SH-SY5Y (cell line): ENCODE data around the gene ARHGAP35.

Experiments
- GATA2 ChIP-seq: IDR thresholded peaks from 2 replicates; pipeline ENCODE4 v1.6.1; 2011; ENCODE audit warnings: mild to moderate bottlenecking, low read depth, low read length
- GATA3 ChIP-seq: IDR thresholded peaks from 2 replicates; pipeline ENCODE4 v1.6.1; 2011; ENCODE audit warnings: low read depth, mild to moderate bottlenecking, low read length, moderate library complexity

ARHGAP35 gene

DNA sequence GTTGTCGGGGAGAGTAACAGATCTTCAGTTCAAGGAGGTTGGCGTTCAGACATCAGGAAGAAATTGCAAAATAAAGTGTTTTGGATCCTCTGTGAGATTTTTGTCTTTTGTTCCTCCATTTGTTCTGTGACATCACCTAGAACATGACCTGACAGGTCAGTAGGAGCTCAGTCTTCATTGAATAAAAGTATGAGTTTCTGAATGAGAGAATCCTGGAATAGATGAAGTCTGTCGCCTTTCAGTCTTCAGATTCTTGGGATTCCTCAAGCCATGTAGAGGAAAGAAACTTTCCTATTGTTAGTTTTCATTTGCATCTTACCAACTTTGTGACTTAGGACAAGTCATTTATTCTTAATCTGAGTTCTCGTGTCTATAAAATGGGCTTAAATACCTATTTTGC lies 14.4 kb downstream of the ARHGAP35 start:
- TF ChIP-seq GATA3 (no peak), GATA2 (no peak)

DNA sequence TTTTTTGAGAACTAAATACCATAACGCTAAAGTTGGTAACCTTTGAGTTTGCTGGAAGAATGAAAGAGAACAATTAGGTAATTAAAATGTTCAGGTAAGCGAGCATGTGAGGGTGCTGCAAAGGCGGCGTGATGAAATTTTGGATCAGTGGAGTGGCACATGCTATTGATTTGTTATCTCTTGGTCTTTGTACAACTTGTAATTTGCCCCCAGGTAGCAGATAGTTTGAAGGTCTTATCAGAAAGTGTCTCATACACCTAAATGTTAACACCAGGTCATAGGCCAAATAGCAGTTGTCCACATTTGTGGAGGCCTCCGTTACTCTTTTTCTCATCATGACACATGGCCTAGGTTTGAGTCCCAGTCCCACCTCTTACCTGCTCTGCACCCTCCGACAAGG lies 14.9 kb downstream of the ARHGAP35 start:
- TF ChIP-seq GATA2 (no peak), GATA3 (no peak)

DNA sequence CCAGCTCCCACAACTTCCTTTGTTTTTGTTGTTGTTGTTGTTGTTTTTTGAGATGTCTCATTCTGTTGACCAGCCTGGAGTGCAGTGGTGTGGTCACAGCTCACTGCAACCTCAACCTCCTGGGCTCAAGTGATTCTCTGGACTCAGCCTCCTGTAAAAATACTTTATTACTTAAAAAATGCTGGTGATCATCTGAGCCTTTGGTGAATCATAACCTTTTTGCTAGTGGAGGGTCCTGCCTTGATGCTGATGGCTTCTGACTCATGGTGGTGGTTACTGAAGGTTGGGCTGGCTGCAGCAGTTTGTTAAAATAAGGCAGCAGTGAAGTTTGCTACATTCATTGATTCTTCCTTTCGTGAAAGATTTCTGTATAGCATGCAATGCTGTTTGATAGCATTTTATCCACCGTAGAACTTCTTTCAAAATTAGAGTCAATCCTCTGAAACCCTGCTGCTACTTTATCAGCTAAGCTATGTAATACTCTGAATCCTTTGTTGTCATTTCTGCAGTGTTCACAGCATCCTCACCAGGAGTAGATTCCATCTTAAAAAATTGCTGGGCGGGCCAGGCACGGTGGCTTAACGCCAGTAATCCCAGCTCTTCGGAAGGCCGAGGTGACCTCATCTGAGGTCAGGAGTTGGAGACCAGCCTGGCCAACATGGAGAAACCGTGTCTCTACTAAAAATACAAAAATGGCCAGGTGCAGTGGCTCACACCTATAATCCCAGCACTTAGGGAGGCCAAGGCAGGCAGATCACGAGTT lies 18.0 kb downstream of the ARHGAP35 start:
- TF ChIP-seq GATA3 (no peak), GATA2 (no peak)

DNA sequence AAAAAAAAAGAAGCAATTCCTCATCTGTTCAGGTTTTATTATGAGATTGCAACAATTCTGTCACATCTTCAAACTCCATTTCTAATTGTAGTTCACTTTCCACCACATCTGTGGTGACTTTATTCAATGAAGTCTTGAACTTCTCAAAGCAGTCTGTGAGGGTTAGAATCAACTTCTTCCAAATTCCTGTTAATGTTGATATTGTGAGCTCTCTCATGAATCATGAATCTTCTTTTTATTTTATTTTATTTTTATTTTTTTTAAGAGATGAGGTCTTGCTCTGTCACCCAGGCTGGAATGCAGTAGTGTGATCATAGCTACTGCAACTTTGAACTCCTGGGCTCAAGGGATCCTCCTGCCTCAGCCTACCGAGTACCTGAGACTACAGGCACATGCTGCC lies 19.6 kb downstream of the ARHGAP35 start:
- TF ChIP-seq GATA2 (no peak), GATA3 (no peak)

DNA sequence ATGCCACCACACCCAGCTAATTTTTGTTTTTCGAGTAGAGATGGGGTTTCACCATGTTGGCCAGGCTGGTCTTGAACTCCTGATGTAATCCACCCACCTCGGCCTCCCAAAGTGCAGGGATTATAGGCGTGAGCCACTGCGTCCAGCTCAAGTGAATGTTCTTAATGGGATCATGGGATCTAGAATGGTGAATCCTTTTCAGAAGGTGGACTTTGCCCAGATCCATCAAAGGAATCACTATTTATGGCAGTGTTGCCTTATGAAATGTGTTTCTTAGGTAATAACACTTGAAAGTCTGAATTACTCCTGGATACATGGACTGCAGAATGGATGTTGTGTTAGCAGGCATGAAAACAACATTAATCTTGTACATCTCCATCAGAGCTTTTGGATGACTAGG lies 20.3 kb downstream of the ARHGAP35 start:
- TF ChIP-seq GATA3: no peak
- TF ChIP-seq GATA2: no peak

DNA sequence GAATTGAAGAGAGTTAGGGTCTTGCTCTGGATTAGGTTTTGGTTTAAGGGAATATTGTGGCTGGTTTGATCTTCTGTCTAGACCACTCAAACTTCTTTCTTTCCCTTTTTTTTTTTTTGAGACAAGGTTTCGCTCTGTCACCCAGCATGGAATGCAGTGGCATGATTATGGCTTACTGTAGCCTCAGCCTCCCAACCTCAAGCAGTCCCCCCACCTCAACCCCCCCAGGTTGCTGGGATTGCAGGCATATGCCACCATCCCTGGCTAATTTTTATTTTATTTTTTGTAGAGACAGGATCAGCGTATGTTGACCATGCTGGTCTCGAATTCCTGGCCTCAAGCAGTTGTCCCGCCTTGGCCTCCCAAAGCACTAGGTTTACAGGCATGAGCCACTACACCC lies 21.2 kb downstream of the ARHGAP35 start:
- TF ChIP-seq GATA2 (no peak), GATA3 (no peak)

DNA sequence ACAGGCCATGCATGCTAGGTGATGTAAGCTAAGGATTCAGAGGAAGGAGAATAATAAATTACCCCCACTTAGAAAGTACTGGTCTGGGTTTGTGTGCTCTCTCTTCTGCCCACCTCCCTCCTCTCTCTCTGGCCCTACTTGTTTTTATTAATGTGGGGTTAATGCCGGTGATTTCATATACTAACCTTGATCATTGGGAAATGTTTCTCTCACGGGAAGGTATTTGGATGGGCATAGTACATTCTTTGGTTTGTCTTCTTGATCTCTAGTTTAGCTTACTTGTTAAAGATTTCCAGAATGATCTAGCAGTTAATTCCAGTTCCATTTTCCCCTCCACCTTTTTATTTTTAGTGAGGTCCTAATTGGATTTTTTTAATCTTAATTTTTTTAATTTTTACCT lies 24.6 kb downstream of the ARHGAP35 start:
- TF ChIP-seq GATA3 (no peak), GATA2 (no peak)

DNA sequence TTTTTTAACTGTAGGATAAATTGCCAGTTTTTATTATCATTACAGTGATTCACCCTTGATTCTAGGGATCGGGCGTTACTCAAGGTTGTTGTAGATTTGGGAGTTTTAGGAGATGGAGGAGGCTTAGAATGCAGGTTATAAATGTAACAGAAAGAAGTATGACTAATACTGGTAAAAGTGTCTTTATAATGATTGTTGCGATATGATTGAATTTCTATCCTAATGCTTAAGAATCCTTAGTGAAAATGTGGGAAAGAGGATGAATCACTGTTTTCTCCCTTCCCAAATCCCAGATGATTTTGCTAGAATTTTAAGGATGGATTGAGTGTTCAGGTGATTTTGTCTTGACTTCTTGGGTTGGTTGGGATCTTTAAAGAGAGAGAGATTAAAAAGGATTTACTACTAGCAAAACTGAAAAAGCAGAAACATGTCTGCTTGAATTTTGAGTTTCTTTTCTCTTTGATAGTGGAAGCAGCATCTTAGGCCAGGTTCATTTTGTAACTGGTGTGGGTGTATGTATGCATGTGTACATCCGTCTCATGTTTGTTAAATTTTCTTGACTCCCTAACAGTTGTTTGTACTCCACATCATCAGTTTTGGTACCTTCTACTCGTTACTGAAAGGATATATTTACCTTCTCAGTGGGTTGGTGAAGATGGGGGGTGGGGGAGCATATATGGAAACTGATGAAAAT lies 25.9 kb downstream of the ARHGAP35 start:
- TF ChIP-seq GATA3 (no peak), GATA2 (no peak)

DNA sequence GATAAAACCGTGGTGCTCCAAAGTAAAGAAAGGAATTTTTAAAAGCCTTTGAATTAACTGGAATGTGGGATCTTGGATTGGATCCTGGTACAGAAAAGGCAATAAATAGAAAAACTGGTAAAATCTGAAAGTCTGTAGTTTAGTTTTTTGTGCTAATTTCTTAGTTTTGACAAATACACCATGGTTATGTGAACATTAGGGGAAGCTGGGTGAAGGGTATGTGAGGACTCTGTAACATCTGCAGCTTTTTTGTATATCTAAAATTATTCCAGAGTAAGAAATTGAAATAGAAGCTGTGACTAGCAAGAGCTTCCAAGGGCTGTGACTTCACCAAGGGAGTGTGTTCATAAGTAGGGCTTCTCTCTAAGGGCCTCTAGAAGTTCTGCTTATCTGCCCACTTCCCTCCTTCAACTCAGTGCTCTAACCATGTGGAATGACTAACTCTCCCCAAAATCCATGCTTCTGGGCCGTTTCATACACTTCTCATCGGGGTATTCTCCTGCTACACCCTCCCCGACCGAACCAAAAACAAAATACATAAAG lies 26.5 kb downstream of the ARHGAP35 start:
- no peak for TF ChIP-seq GATA3
- TF ChIP-seq GATA2: no peak

DNA sequence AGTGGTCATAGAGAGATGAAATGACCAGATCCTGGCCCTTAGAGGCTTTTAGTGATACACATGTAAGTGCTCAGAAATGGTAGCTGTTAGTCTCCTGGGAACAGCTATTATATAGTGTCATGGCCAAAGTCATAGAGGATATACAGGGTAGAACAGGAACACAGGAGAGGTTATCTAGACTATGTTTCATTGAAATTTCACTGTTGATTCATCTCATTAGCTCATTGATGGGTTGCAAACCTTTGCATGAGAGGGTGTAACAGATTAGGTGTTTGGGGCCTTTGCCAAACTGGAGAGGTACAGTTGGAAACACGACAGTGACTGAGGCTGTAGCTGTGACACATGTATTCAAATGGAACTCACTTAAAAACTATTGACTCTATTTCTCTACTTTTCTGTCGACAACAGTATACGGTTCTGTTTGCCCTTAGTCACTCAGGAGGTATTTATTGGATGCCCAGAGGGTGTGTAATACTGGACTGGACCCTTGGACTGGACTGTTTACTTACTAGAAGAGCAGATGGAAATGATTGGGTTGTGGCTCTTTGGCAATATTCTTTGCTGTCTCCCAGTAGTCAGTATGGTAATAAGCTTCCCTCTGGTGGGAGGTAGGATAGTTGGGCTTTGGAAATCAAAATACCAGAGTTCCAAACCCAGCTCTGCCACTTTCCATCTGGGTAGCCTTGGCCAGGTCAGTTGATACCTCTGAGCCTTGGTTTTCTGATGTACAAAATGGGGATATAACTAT lies 29.8 kb downstream of the ARHGAP35 start:
- TF ChIP-seq GATA2: no peak
- no peak for TF ChIP-seq GATA3

DNA sequence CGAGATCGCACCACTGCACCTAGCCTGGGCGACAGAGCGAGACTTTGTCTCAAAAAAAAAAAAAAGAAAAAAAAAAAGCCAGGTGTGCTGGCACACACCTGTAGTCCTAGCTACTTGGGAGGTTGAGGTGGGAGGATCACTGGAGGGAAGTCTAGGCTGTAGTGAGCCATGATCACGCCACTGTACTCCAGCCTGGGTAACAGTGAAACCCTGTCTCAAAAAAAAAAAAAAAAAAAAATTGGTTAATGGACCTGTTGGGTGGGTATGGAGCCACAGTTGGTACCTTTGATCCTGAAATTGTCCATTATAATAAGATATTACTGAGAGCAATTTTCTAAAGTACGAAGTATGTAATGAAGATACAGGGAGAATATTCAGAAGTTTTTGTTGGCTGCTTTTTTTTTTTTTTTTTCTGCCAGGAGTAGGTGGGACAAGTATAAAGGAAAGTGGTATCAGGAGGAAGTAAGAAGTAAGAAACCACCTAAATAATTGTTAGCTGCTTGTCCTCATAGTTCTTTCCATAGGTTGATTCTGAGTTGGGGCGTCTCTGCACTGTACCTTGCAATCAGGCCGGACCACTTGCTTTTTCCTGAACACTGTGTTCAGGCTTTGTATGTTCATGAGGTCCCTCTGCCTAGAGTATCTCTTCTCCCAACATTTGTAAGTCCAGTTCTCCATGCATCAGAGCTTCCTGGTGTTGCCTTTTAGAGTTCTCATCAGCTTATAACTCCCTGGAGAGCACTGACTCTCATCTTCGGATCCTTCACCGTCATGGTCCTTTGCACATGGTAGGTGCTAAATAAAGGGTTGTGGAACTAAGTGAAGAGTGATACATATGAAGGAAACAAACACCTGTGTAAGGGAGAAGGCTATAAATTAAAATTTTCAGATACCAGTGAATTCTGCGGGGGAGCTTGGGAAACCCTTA lies 31.7 kb downstream of the ARHGAP35 start:
- TF ChIP-seq GATA2 (no peak), GATA3 (no peak)

DNA sequence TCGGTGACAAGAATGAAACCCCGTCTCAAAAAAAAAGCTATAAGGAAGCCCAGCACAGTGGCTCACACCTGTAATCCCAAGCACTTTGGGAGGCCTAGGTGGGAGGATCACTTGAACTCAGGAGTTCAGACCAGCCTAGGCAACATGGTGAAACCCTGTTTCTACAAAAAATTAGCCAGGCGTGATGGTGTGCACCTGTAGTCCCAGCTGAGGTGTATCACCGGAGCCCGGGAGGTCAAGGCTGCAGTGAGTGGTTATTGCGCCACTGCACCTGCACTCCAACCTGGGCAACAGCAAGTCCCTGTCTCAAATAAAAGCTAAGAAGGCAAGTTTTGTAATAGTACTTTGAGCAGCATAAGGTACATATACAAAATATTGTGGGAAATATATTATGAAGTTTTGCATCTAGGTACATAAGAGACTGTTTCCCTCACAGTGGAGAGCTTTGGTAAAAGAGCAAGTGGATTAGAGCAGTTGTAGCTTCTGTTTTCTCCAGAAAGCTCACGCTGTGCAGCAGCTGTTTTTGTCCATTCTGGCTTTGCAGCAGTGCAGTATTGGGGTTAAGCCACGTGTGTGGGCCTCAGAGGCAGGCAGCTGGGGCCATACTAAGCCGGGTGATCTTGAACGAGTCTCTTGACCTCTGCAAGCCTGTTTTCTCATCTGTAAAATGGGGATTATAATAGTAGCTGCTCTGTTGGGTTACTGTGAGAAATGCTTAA lies 35.4 kb downstream of the ARHGAP35 start:
- no peak for TF ChIP-seq GATA2
- TF ChIP-seq GATA3: no peak

DNA sequence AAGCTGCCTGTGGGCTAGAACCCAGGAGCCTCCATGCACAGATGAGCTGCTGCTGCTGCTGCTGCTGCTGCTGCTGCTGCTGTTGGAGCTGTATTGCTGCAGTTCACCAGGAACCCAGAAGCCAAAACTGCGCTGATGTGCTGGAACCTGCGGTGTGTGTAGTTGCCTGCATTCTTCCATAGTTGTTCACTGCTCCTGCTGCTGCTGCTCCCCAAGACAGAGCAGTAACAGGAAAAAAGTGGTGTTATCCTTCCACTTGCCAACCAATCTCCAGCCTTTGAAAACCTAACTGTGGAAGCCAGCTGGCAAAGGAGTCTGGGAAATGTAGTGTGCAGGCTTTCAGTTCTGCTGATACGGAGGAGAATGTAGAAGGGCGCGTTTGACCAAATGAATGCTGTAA lies 37.9 kb downstream of the ARHGAP35 start:
- TF ChIP-seq GATA3 (no peak), GATA2 (no peak)
